HG02610 (cell line): ENCODE data around the gene DZANK1.
"Not testable (repeated sequence)": the region's sequence is repeated elsewhere in the genome, so short reads cannot be mapped to it uniquely, and the experiment has no call there.

ENCODE experiments used
- ATAC-seq: cut with Tn5 transposase; IDR thresholded peaks from one replicate; pipeline ENCODE4 v1.9.1; 2021; ENCODE audit warnings: mild to moderate bottlenecking, moderate library complexity; ENCODE audit not compliant: unreplicated experiment

The DZANK1 gene

DNA sequence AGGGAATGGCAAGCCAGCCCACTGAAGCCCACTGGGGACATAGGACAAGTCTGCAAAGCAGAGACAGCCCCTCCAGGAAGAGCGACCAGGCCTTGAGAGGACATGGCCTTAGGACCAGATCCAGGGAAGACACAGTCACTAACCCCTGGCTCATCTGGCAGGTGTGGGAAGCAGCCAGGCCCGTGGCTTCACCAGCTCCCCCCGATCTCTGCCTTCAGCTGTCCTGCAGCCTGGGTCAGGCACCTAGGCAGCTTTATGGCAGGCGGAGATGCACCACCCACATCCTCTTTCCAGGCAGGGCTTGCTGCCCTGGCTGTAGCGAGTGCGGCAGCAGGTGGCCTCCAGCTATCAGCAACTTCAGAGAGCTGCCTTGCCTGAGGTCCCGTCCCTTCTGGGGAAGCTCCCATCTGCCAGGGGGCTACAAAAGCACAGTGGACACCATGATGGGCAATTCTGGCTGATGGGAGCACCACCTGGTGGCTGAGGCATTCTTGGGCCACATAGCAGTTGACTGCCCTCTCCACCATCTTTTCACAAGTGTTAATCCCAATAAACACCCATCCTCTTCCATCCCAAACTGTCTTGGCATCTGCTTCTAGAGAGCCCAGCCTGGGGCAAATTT, 85.8 kb downstream of the DZANK1 start:
- no peak for ATAC-seq

DNA sequence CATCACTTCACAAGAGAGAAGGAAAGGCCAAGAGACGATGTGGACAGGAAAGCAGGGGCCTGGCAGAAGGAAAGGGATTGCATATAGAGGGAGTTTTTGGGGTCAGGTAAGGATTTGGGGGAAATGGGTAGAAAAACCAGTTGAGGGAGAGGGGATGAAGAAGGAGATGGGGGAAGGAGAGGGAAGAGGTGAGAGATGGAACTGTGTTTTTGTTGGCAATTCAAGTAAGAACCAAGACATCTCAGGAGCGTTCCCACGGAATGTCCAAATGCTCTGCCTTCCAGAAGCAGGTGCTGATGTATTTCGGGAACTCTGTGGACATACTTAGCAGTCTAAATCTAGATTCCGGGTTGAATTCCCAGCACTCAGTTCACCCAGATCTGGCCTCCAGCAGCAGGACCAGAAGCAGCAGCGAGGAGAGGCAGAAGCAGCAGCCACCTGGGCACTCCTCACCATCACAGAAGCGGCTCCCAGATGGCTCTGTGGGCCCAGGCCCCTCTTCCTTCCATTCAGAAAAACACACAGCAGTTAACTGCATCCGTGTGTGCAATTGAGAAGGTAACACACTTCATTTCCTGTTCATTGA, 88.8 kb downstream of the DZANK1 start:
- ATAC-seq, result no peak

GRCh38 chr20:18375551-18375950, 91.3 kb downstream of the DZANK1 start:
- ATAC-seq, result not testable (repeated sequence)

DNA sequence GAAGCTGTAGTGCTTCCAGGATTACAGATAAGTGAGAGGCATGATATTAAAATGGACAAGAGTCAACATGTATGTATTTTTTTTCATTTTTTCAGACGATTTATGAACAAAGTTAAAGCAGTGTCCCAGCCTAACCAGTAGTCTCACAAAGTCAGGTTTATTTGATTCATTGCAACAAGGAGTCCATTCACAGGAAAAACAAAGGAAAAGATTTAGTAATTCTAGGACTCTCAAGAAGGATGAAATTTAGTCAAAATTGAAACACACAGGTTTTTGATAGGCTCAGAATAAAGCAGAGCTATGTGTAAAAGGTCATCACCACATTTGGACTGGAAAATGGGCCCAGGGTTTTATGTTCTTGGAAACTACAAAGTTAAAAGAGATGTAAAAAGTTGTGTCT, 94.5 kb downstream of the DZANK1 start:
- ATAC-seq, result no peak

GRCh38 chr20:18364768-18365167, 102.1 kb downstream of the DZANK1 start:
- ATAC-seq, result no peak

- no peak for ATAC-seq
Observed at GRCh38 chr20:18363708-18364107, 103.1 kb downstream of the DZANK1 start.

GRCh38 chr20:18362916-18363315, 103.9 kb downstream of the DZANK1 start:
- ATAC-seq, result no peak

- no peak for ATAC-seq
Observed at GRCh38 chr20:18361678-18362077, 105.2 kb downstream of the DZANK1 start.

DNA sequence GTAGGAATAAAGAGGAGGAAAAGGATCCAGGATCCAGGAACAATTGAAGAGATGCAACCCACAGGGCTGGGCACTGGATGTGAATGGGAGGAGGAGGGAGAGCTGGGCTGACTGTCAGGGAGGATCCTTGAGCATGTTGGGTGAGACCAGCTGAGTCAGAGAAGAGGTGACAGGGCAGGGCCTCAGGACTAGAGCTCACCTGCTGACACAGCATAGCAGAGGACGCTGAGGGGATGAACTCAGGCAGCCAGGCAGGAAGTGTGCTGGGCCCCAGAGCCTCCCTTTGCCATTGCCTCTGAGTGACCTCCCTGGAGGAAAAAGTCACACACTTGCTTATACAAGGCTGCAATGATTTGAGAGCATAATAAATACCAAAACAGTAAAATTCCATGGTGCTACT, 106.2 kb downstream of the DZANK1 start:
- ATAC-seq, result no peak

- no peak for ATAC-seq
Observed at GRCh38 chr20:18359854-18360253, 107.0 kb downstream of the DZANK1 start.

- not testable (repeated sequence) for ATAC-seq
Observed at GRCh38 chr20:18349749-18350148, 117.1 kb downstream of the DZANK1 start.
